ENCODE data around the gene PDGFD. TPM values are rescaled to one million over a fixed set of nuclear protein-coding genes. Genes with fewer than 3 reads are reported as not detected.

The PDGFD gene
- total and polyA plus RNA-seq, 2 experiments from 2014 or later: 1.9 to 4.5 TPM

DNA sequence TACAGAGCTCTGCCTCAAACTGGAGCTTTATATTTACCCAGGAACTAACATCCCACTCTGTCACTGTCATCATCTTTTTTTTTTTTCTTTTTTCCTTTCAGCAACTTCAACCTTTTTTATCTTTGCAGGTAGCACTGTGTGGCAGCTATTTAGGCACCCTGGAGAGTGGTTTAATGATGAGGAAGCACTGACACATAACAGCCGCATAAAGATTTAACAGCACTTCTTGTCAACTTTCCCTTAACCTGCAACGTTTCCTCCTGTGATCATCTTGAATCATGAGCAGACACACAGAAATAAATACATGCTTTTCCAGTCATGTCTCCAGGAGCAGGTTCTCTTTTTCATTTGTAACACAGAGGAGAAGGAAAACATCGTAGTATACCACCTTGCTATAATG, 34.8 kb downstream of the PDGFD start:
- Histone ChIP-seq H3K79me2 (replicated peaks; ENCODE audit: insufficient read depth) (no peaks in the 10 kb centered on the region), H3F3A (replicated peaks; ENCODE audit: low read depth) (no peaks in the 10 kb centered on the region), H3K9me2 (ENCODE audit: insufficient read depth) (no peaks in the 10 kb centered on the region), H4K20me1 (replicated peaks; ENCODE audit: insufficient read depth) (no peaks in the 10 kb centered on the region), H2AFZ (no peak overlapping the region), H3K4me2 (no peak overlapping the region), H3K4me1 (ENCODE audit: insufficient read depth) (0 out of 2 replicates have a peak, but pooled peaks cover 3% of the 10 kb centered on the region), H3K27ac (ENCODE audit: low read depth) (no peak overlapping the region), H3K27me3 (ENCODE audit: insufficient read depth) (no peaks in the 10 kb centered on the region), H3K36me3 (ENCODE audit: insufficient read depth) (no peaks in the 10 kb centered on the region), H3K4me3 (no peak overlapping the region)
- no peak overlapping the region for H3K27ac Mint-ChIP-seq
- no peaks in the 10 kb centered on the region for H3K36me3 Mint-ChIP-seq (ENCODE audit: low read depth)
- ATAC-seq (no peak), DNase-seq (ENCODE audit: low spot score) (no peak)
- TF ChIP-seq, protein P1, sequence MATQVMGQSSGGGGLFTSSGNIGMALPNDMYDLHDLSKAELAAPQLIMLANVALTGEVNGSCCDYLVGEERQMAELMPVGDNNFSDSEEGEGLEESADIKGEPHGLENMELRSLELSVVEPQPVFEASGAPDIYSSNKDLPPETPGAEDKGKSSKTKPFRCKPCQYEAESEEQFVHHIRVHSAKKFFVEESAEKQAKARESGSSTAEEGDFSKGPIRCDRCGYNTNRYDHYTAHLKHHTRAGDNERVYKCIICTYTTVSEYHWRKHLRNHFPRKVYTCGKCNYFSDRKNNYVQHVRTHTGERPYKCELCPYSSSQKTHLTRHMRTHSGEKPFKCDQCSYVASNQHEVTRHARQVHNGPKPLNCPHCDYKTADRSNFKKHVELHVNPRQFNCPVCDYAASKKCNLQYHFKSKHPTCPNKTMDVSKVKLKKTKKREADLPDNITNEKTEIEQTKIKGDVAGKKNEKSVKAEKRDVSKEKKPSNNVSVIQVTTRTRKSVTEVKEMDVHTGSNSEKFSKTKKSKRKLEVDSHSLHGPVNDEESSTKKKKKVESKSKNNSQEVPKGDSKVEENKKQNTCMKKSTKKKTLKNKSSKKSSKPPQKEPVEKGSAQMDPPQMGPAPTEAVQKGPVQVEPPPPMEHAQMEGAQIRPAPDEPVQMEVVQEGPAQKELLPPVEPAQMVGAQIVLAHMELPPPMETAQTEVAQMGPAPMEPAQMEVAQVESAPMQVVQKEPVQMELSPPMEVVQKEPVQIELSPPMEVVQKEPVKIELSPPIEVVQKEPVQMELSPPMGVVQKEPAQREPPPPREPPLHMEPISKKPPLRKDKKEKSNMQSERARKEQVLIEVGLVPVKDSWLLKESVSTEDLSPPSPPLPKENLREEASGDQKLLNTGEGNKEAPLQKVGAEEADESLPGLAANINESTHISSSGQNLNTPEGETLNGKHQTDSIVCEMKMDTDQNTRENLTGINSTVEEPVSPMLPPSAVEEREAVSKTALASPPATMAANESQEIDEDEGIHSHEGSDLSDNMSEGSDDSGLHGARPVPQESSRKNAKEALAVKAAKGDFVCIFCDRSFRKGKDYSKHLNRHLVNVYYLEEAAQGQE (IDR thresholded peaks at IDR 0.05; ENCODE audit: unreplicated experiment): no peak
- TF ChIP-seq, protein P2, sequence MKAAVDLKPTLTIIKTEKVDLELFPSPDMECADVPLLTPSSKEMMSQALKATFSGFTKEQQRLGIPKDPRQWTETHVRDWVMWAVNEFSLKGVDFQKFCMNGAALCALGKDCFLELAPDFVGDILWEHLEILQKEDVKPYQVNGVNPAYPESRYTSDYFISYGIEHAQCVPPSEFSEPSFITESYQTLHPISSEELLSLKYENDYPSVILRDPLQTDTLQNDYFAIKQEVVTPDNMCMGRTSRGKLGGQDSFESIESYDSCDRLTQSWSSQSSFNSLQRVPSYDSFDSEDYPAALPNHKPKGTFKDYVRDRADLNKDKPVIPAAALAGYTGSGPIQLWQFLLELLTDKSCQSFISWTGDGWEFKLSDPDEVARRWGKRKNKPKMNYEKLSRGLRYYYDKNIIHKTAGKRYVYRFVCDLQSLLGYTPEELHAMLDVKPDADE (IDR thresholded peaks at IDR 0.05): no peak
- TF ChIP-seq ZNF114 (CRISPR knock-in tag; IDR thresholded peaks at IDR 0.05): no peak
- TF ChIP-seq, protein P3, sequence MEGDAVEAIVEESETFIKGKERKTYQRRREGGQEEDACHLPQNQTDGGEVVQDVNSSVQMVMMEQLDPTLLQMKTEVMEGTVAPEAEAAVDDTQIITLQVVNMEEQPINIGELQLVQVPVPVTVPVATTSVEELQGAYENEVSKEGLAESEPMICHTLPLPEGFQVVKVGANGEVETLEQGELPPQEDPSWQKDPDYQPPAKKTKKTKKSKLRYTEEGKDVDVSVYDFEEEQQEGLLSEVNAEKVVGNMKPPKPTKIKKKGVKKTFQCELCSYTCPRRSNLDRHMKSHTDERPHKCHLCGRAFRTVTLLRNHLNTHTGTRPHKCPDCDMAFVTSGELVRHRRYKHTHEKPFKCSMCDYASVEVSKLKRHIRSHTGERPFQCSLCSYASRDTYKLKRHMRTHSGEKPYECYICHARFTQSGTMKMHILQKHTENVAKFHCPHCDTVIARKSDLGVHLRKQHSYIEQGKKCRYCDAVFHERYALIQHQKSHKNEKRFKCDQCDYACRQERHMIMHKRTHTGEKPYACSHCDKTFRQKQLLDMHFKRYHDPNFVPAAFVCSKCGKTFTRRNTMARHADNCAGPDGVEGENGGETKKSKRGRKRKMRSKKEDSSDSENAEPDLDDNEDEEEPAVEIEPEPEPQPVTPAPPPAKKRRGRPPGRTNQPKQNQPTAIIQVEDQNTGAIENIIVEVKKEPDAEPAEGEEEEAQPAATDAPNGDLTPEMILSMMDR (conservative IDR thresholded peaks at IDR 0.05; ENCODE audit: low read depth in 2 of 2): no peak
- no peak for TF ChIP-seq JUNB (IDR thresholded peaks at IDR 0.05; ENCODE audit: unreplicated experiment)
- no peak for TF ChIP-seq CREB1 (CRISPR knock-in tag; IDR thresholded peaks at IDR 0.05; ENCODE audit: low read depth)
- no peak for TF ChIP-seq EZH2 (IDR thresholded peaks at IDR 0.05; ENCODE audit: low read depth, unreplicated experiment)
- TF ChIP-seq NANOG (IDR thresholded peaks at IDR 0.05; ENCODE audit: borderline replicate concordance): no peak
- TF ChIP-seq POLR2AphosphoS5 (IDR thresholded peaks at IDR 0.05; ENCODE audit: low read depth): no peak
- H3K4me1 Mint-ChIP-seq: peaks cover 5% of the 10 kb centered on the region
- H3K27me3 Mint-ChIP-seq (ENCODE audit: insufficient read depth, low read depth, poor library complexity): peaks cover 2% of the 10 kb centered on the region
- H3K4me3 Mint-ChIP-seq: no peak overlapping the region
- H3K9me3 Mint-ChIP-seq: no peaks in the 10 kb centered on the region

DNA sequence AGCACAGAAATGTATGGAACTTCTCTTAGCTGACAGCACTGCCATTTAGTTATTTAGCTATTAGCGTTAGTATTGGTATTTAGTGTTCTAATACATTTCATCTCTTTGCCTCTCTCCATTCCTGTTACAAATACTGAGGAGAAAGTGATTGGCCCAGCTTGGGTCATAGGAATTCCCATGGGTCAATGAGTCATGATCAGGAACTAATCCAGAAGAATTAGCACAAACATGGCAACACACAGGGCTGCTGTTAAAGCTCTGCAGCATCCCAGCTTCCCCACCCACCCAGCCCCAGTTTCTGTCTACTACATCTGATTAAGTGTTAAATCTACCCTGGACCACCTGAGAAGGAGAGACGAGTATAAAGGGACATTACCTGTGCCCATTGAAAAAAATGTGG, 36.1 kb downstream of the PDGFD start:
- Histone ChIP-seq H3K27me3 (ENCODE audit: insufficient read depth) (no peaks in the 10 kb centered on the region), H3K27ac (ENCODE audit: low read depth) (no peak overlapping the region), H3K36me3 (ENCODE audit: insufficient read depth) (no peaks in the 10 kb centered on the region), H3K9me2 (ENCODE audit: insufficient read depth) (no peaks in the 10 kb centered on the region), H3K4me3 (no peak overlapping the region), H3K4me1 (ENCODE audit: insufficient read depth) (peaks cover 3% of the 10 kb centered on the region; the same call in 1 of the 2 replicates), H3F3A (replicated peaks; ENCODE audit: low read depth) (no peaks in the 10 kb centered on the region), H4K20me1 (replicated peaks; ENCODE audit: insufficient read depth) (no peaks in the 10 kb centered on the region), H3K79me2 (replicated peaks; ENCODE audit: insufficient read depth) (no peaks in the 10 kb centered on the region), H3K4me2 (no peak overlapping the region), H2AFZ (no peak overlapping the region)
- Mint-ChIP-seq H3K27me3 (ENCODE audit: insufficient read depth, low read depth, poor library complexity) (peaks cover 2% of the 10 kb centered on the region), H3K4me3 (no peak overlapping the region), H3K4me1 (peaks cover 8% of the 10 kb centered on the region), H3K9me3 (no peaks in the 10 kb centered on the region), H3K27ac (no peak overlapping the region), H3K36me3 (ENCODE audit: low read depth) (no peaks in the 10 kb centered on the region)
- ATAC-seq: no peak
- DNase-seq (ENCODE audit: low spot score): no peak
- TF ChIP-seq ZNF331 (CRISPR knock-in tag; IDR thresholded peaks at IDR 0.05; ENCODE audit: low read depth) (no peak), NANOG (IDR thresholded peaks at IDR 0.05; ENCODE audit: borderline replicate concordance) (no peak), EZH2phosphoT487 (IDR thresholded peaks at IDR 0.05; ENCODE audit: unreplicated experiment) (no peak), JUNB (IDR thresholded peaks at IDR 0.05; ENCODE audit: unreplicated experiment) (no peak), ZNF114 (CRISPR knock-in tag; IDR thresholded peaks at IDR 0.05) (no peak), POLR2AphosphoS5 (IDR thresholded peaks at IDR 0.05; ENCODE audit: low read depth) (no peak)
- TF ChIP-seq, protein P1 (IDR thresholded peaks at IDR 0.05; ENCODE audit: unreplicated experiment): no peak
- TF ChIP-seq, protein P2 (IDR thresholded peaks at IDR 0.05): no peak
